Natural killer cell (primary cell): Measurements from ENCODE around the gene ACRBP. TPM values are rescaled to one million over a fixed set of nuclear protein-coding genes. Genes with fewer than 3 reads are reported as not detected.

Source experiments
- ATAC-seq, 3 donors: fragments of 150-1000 bp in 2 of 3; fragments of 200-7000 bp in 1 of 3; cut with Tn5 transposase; 1 replicate in 1 of 3; 2 replicates in 2 of 3; pipeline ENCODE4 v1.10.0; 2021; ENCODE audit warnings: mild to moderate bottlenecking in 2 of 3, moderate library complexity in 2 of 3
- DNase-seq, 2 donors: peaks; one replicate each; pipeline versions ENCODE4 v3.0.0 to v3.0.0-alpha.2; 2013 to 2021; ENCODE audit warnings: mixed read lengths in 1 of 2
- H3K27ac ChIP-seq: one replicate; pipeline ENCODE4 v1.5.1; 2013; ENCODE audit warnings: mild to moderate bottlenecking, low read length
- H3K27me3 ChIP-seq: one replicate; pipeline ENCODE4 v1.6.1; 2013; ENCODE audit warnings: low read length; ENCODE audit not compliant: control insufficient read depth, insufficient read depth
- H3K36me3 ChIP-seq: one replicate; pipeline ENCODE4 v1.6.1; 2013; ENCODE audit warnings: low read length; ENCODE audit not compliant: control insufficient read depth, insufficient read depth
- H3K4me1 ChIP-seq: one replicate; pipeline ENCODE4 v1.6.1; 2013; ENCODE audit warnings: low read length; ENCODE audit not compliant: control insufficient read depth, insufficient read depth
- H3K4me3 ChIP-seq: one replicate; pipeline ENCODE4 v1.5.1; 2013; ENCODE audit warnings: low read length
- H3K9me3 ChIP-seq: one replicate; pipeline ENCODE4 v1.6.1; 2013; ENCODE audit warnings: low read length; ENCODE audit not compliant: control insufficient read depth, insufficient read depth
- H3K27ac Mint-ChIP-seq, 2 donors: one replicate each; pipeline ENCODE4 v1.8.0; 2022; ENCODE audit warnings: mild to moderate bottlenecking in 2 of 2, mixed read lengths in 2 of 2, moderate library complexity in 1 of 2
- H3K27me3 Mint-ChIP-seq, 2 donors: one replicate each; pipeline ENCODE4 v1.8.0; 2022; ENCODE audit warnings: low read depth in 2 of 2, mixed read lengths in 2 of 2
- H3K36me3 Mint-ChIP-seq: one replicate; pipeline ENCODE4 v1.8.0; 2022; ENCODE audit warnings: mixed read lengths
- H3K4me1 Mint-ChIP-seq, 2 donors: one replicate each; pipeline ENCODE4 v1.8.0; 2022; ENCODE audit warnings: mixed read lengths in 2 of 2
- H3K4me3 Mint-ChIP-seq: one replicate; pipeline ENCODE4 v1.8.0; 2022; ENCODE audit warnings: mild to moderate bottlenecking, moderate library complexity, mixed read lengths
- H3K9me3 Mint-ChIP-seq, 2 donors: one replicate each; pipeline ENCODE4 v1.8.0; 2022; ENCODE audit warnings: mixed read lengths in 2 of 2
- CTCF ChIP-seq: fragments of 200-600 bp; IDR thresholded peaks from one replicate; pipeline ENCODE4 v1.8.0; 2022; ENCODE audit warnings: antibody characterized with exemption
- WGBS: methylation state at CpG from one replicate; pipeline ENCODE4 v1.1.7; 2013; ENCODE audit warnings: missing lambda C conversion rate; ENCODE audit not compliant: insufficient coverage; 5-methylcytosine and 5-hydroxymethylcytosine counted together
- intact Hi-C: fragments of 100-400 bp; cut with micrococcal nuclease; formaldehyde crosslinking; loops from one replicate; pipeline ENCODE4 v1.14.2; 2022
- total RNA-seq, 4 donors: library from RNA; stranded (reverse); fragments of 120-200 nt in 1 of 4; gene quantifications; one replicate each; pipeline versions ENCODE4 v1.2.3 to v1.2.4, GENCODE V29; 2013 to 2022

The ACRBP gene
- total RNA-seq, 3 donors from 2014 or later (not counting 1 experiment from before 2014, with no cell fraction given) = 2.1 to 12.2 (median 4.7) TPM

GRCh38 chr12:6630736-6631135 lies 16.5 kb downstream of the ACRBP start:
- intact Hi-C loops = no loop called here
- Mint-ChIP-seq H3K27ac (peak overlapping the region; percentile 95 to 99), H3K36me3 (no peaks in the 10 kb centered on the region), H3K4me3 (peak overlapping the region; percentile 97), H3K4me1 (peaks cover 63 to 69% of the 10 kb centered on the region in 2 donors), H3K27me3 (no peaks in the 10 kb centered on the region), H3K9me3 (no peaks in the 10 kb centered on the region)
- DNase-seq (no peak), ATAC-seq (no peak)
- Histone ChIP-seq H3K4me1 (peaks cover 76% of the 10 kb centered on the region), H3K9me3 (no peaks in the 10 kb centered on the region), H3K4me3 (peak overlapping the region; percentile 24), H3K27ac (peak overlapping the region; percentile 87), H3K36me3 (peaks cover 1% of the 10 kb centered on the region), H3K27me3 (no peaks in the 10 kb centered on the region)
- 77% methylated on average over 5 of the region's 5 CpGs for WGBS
- no peak for TF ChIP-seq CTCF

GRCh38 chr12:6627616-6628015 lies 19.6 kb downstream of the ACRBP start:
- peak in 1 of 2 donors; percentile 83 for DNase-seq
- Mint-ChIP-seq H3K4me1 (peaks cover 41 to 45% of the 10 kb centered on the region in 2 donors), H3K27me3 (no peaks in the 10 kb centered on the region), H3K36me3 (no peaks in the 10 kb centered on the region), H3K4me3 (peak overlapping the region; percentile 83), H3K9me3 (no peaks in the 10 kb centered on the region), H3K27ac (peak overlapping the region; percentile 81 to 87)
- Histone ChIP-seq H3K4me3 (peak overlapping the region; percentile 24), H3K27me3 (no peaks in the 10 kb centered on the region), H3K4me1 (peaks cover 45% of the 10 kb centered on the region), H3K36me3 (peaks cover 5% of the 10 kb centered on the region), H3K27ac (peak overlapping the region; percentile 43), H3K9me3 (no peaks in the 10 kb centered on the region)
- ATAC-seq = peak; percentile 60 to 71 (median 65)
- no peak for TF ChIP-seq CTCF
- intact Hi-C loops = no loop called here
- WGBS = 33% methylated on average over 7 of the region's 7 CpGs

- H3K4me3 ChIP-seq = no peak overlapping the region
- WGBS = 84% methylated on average over 8 of the region's 8 CpGs
- no peak overlapping the region for H3K4me3 Mint-ChIP-seq
- peaks cover 5% of the 10 kb centered on the region for H3K36me3 ChIP-seq
- H3K27me3 Mint-ChIP-seq = no peaks in the 10 kb centered on the region
- no peaks in the 10 kb centered on the region for H3K9me3 Mint-ChIP-seq
- DNase-seq (peak in 1 of 2 donors; percentile 46), ATAC-seq (no peak)
- TF ChIP-seq CTCF = no peak
- H3K27me3 ChIP-seq = no peaks in the 10 kb centered on the region
- intact Hi-C loops = no loop called here
- H3K36me3 Mint-ChIP-seq = no peaks in the 10 kb centered on the region
- H3K4me1 Mint-ChIP-seq = peaks cover 33 to 37% of the 10 kb centered on the region in 2 donors
- peaks cover 36% of the 10 kb centered on the region for H3K4me1 ChIP-seq
- H3K27ac ChIP-seq = peak overlapping the region; percentile 32
- peak overlapping the region; percentile 81 to 87 for H3K27ac Mint-ChIP-seq
- H3K9me3 ChIP-seq = no peaks in the 10 kb centered on the region
These were observed 20.5 kb downstream of the ACRBP start for GRCh38 chr12:6626654-6627283.

- H3K27me3 Mint-ChIP-seq = no peaks in the 10 kb centered on the region
- ATAC-seq (no peak), DNase-seq (no peak)
- Histone ChIP-seq H3K4me1 (peaks cover 11% of the 10 kb centered on the region), H3K9me3 (no peaks in the 10 kb centered on the region), H3K36me3 (peaks cover 18% of the 10 kb centered on the region), H3K27ac (no peak overlapping the region), H3K4me3 (no peak overlapping the region), H3K27me3 (no peaks in the 10 kb centered on the region)
- H3K9me3 Mint-ChIP-seq = no peaks in the 10 kb centered on the region
- H3K27ac Mint-ChIP-seq = peak overlapping the region; percentile 47 to 48
- intact Hi-C loops = no loop called here
- peaks cover 6 to 31% of the 10 kb centered on the region in 2 donors for H3K4me1 Mint-ChIP-seq
- peaks cover 7% of the 10 kb centered on the region for H3K36me3 Mint-ChIP-seq
- 93% methylated on average over 29 of the region's 29 CpGs for WGBS
- H3K4me3 Mint-ChIP-seq = peak overlapping the region; percentile 47
- no peak for TF ChIP-seq CTCF
These were observed 26.4 kb downstream of the ACRBP start for GRCh38 chr12:6620885-6621274.
